K562 (cell line): ENCODE data around the gene RNF152.

Experiments used
- BHLHE40 ChIP-seq: IDR thresholded peaks from 2 replicates; pipeline ENCODE4 v1.6.1; 2011; ENCODE audit warnings: low read length, improper control_type of control experiment
- CTCF ChIP-seq, 3 experiments: IDR thresholded peaks in 2 of 3; conservative IDR thresholded peaks in 1 of 3; 2 replicates each; pipeline ENCODE4 v1.5.1; 2011 to 2012; ENCODE audit warnings: low read length in 3 of 3, mild to moderate bottlenecking in 3 of 3, control low read depth in 2 of 3, improper control_type of control experiment in 1 of 3, inconsistent platforms in 1 of 3, low read depth in 1 of 3, mixed read lengths in 1 of 3, moderate library complexity in 1 of 3; ENCODE audit not compliant: insufficient read depth in 2 of 3
- EZH2 ChIP-seq: IDR thresholded peaks from 2 replicates; pipeline ENCODE4 v1.6.1; 2012; ENCODE audit warnings: low read depth, mild to moderate bottlenecking, inconsistent platforms, low read length, borderline replicate concordance
- GABPB1 ChIP-seq: sonication (generic); formaldehyde crosslinking; IDR thresholded peaks from 2 replicates; pipeline ENCODE4 v1.8.0; 2022; ENCODE audit warnings: mild to moderate bottlenecking, missing genetic modification reagents
- GMEB1 ChIP-seq: fragments of 250-450 bp; sonication (Bioruptor Pico); IDR thresholded peaks from 2 replicates; pipeline ENCODE4 v1.4.0; 2020; ENCODE audit warnings: mild to moderate bottlenecking
- MAFF ChIP-seq: IDR thresholded peaks from 2 replicates; pipeline ENCODE4 v1.6.1; 2012; ENCODE audit warnings: low read length, improper control_type of control experiment
- NFE2 ChIP-seq: IDR thresholded peaks from 2 replicates; pipeline ENCODE4 v1.6.1; 2014; ENCODE audit warnings: antibody characterized with exemption, low read depth
- NR3C1 ChIP-seq: sonication (generic); formaldehyde crosslinking; IDR thresholded peaks from 2 replicates; pipeline ENCODE4 v1.8.1; 2022; ENCODE audit warnings: missing genetic modification reagents
- PREB ChIP-seq: sonication (generic); formaldehyde crosslinking; IDR thresholded peaks from 2 replicates; pipeline ENCODE4 v1.8.1; 2023; ENCODE audit warnings: mild to moderate bottlenecking, missing genetic modification reagents
- RNF2 ChIP-seq: sonication (generic); IDR thresholded peaks from 2 replicates; pipeline ENCODE4 v1.6.1; 2016
- ZNF76 ChIP-seq: fragments of 250-450 bp; sonication (Bioruptor Pico); IDR thresholded peaks from 2 replicates; pipeline ENCODE4 v1.4.0; 2020; ENCODE audit warnings: mild to moderate bottlenecking, moderate library complexity, borderline replicate concordance

GRCh38 chr18:61803393-61803792 lies 89.4 kb downstream of the RNF152 start:
- TF ChIP-seq MAFF (no peak), RNF2 (no peak), NFE2 (no peak), GABPB1 (CRISPR knock-in tag) (no peak), EZH2 (no peak), GMEB1 (CRISPR knock-in tag) (no peak), NR3C1 (no peak), BHLHE40 (no peak), ZNF76 (CRISPR knock-in tag) (no peak), PREB (CRISPR knock-in tag) (no peak), CTCF (IDR thresholded peaks at IDR 0.05 in 2 of 3, conservative IDR thresholded peaks at IDR 0.05 in 1 of 3; ENCODE audit: insufficient read depth in 2 of 3, low read depth in 1 of 3, low read length in 3 of 3) (no peak)
